GM12873 (cell line): ENCODE data around the gene UBQLN4.

ENCODE experiments used
- TF ChIP-seq, protein P1 (sequence below): IDR thresholded peaks from 2 replicates; pipeline ENCODE4 v1.5.1; 2012; ENCODE audit warnings: low read depth, mild to moderate bottlenecking, moderate library complexity, low read length, control low read depth; ENCODE audit not compliant: insufficient read depth; ENCODE audit errors: missing control alignments

The UBQLN4 gene

DNA sequence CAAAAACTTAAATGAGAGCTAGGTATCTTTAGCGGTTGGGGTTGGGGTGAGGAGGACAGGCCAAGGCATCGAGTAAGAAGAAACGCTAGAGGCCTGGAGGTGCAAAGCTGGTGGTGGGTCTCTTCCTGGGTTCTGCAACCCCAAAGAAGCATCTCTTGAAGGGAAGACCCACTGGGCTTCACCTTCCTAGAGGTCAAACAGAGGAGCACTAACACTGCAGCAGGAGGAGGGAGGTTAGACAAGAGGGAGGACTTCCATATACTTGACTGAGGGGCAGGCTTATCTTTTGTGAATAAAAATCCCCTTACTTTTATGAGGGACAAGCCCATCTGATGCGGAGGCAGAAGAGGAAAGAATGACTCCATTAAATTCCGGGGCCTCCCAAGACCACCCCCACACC, 26.2 kb upstream of the UBQLN4 start:
- TF ChIP-seq, protein P1, sequence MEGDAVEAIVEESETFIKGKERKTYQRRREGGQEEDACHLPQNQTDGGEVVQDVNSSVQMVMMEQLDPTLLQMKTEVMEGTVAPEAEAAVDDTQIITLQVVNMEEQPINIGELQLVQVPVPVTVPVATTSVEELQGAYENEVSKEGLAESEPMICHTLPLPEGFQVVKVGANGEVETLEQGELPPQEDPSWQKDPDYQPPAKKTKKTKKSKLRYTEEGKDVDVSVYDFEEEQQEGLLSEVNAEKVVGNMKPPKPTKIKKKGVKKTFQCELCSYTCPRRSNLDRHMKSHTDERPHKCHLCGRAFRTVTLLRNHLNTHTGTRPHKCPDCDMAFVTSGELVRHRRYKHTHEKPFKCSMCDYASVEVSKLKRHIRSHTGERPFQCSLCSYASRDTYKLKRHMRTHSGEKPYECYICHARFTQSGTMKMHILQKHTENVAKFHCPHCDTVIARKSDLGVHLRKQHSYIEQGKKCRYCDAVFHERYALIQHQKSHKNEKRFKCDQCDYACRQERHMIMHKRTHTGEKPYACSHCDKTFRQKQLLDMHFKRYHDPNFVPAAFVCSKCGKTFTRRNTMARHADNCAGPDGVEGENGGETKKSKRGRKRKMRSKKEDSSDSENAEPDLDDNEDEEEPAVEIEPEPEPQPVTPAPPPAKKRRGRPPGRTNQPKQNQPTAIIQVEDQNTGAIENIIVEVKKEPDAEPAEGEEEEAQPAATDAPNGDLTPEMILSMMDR: no peak

DNA sequence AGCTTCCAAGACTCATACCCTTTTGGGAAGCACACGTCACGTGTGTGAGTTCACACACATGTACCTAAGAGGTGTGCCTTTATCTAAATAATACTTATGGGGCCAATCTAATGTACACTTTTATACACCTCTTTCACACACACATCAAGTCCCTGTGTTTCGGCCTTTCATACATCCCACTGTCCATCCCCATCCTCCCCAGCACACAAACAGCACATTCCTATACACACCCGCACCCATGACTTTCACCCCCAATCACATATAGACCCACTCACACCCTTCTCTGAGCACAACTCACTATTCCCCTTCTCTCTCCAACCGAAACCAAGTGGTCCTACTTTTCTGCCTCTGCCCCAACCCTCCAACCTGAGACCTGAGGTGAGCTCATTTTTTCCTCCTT, 25.1 kb upstream of the UBQLN4 start:
- TF ChIP-seq, protein P1: no peak

DNA sequence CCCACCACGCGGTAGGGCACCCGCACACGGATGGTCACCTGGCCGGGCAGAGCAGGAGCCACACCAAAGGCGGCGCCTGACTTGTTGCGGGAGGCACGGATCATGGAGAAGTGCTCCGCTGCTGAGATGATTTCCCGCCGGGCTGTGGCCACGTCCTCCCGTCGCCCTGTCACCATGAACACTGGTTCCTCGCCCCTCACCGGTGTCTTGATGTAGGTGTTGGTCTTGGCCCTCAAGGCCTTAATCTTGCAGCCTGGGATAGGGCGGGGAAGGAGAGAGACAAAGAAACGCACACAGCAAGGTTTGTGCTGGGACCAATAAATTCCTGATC, 23.8 kb upstream of the UBQLN4 start:
- TF ChIP-seq, protein P1: no peak

DNA sequence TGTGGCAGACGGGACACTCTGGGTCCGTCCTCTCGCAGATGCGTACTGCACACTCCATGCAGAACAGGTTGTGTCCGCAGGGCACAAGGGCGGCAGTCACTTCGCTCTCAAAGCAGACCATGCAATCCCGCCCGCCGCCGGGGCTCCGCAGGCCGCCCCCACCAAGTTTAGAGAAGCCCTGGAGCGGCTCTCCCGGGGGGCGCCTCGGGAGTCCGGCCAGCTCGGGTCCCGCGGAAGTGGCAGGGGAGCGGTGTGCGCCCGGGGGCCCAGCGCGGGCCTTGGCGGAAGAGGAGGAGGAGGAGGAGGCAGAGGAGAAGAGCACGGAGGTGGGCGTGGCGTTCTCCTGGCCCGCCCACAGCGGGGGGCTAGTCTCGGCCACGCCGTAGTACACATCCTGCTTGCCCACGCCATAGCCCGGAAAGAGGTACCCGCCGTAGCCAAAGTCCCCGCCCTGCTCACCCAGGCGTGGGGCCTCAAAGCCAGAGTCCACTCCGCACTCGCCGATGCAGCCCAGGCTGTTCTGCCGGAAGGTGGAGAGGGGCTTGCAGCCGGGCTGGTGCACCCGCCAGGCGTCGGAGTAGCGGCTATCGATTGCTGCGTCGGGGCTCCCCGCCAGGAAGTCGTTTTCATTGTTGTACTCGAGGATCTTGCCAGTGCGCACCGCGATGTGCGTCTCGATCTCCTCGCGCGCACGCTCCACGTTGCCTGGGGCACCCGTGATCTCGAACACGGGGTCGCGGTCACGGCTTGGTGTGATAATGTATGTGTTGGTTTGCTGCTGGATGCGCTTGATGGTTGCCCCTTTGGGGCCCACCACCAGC, 23.2 kb upstream of the UBQLN4 start:
- TF ChIP-seq, protein P1: no peak

DNA sequence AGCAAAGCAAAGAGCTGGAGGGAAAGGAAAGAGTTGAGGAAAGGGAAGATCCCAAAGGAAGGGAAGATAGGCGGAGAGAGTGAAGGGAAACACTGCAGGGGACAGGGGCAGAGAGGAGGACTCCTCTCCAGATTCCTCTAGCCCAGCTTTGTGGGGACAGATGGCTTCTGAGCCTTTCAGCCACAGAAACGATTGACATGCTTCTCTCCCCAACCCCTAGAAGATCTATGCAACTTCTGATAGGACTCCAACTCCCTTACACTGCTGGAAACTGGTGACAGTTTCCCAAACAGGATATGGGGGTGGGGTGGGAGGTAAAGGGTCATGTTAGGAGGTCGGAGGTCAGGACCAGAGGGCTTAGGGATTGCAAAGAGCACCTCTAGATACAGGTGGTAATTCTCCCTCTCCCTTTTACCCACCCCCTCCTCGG, 22.2 kb upstream of the UBQLN4 start:
- TF ChIP-seq, protein P1: no peak

DNA sequence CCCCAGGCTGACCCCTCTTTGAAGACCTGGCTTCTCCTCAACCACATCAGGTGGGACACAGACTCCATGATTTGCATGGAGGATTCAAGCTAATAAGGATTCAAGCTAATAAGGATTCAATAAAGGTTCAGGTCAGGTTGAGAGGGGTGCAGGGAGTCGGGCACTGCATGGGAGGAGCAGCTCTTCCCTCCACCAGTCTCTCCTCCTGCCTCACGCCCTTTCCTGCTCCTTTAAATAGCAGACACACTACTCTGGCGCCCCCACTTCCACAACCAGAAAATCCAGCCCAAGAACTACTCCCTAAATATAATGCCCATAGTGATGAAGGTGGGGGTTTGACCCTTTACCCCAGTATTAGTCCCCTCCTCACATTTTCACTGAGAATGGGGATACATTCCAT, 21.6 kb upstream of the UBQLN4 start:
- TF ChIP-seq, protein P1: no peak

DNA sequence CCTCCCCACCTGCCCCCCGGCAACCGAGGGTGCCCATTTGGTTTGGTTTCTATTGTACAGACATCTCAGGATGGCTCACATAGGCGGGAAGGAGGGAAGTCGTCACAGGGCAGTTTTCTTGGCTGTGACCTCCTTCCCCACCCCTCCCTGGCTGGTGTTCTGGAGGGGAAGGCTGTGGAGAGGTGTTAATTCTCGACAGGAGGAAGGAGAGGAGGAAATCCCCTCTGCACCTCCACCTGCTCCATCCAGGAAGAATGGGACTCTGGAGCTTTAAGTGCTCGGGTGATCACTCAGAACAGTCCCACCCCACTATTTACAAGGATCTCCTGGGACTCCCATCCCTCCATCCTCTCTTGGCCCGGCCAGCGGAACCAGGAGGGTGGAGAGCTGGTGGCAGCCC, 21.1 kb upstream of the UBQLN4 start:
- TF ChIP-seq, protein P1: no peak
